IPS-15b (cell line): Measurements from ENCODE around the gene CYBA.

Experiments
- H3K27me3 ChIP-seq: one replicate; pipeline ENCODE4 v1.6.1; 2013; ENCODE audit warnings: low read length; ENCODE audit not compliant: control insufficient read depth, insufficient read depth
- H3K36me3 ChIP-seq: one replicate; pipeline ENCODE4 v1.6.1; 2013; ENCODE audit warnings: low read length; ENCODE audit not compliant: control insufficient read depth, insufficient read depth
- H3K4me1 ChIP-seq: one replicate; pipeline ENCODE4 v1.6.1; 2013; ENCODE audit warnings: mild to moderate bottlenecking, low read length; ENCODE audit not compliant: control insufficient read depth, insufficient read depth
- H3K4me3 ChIP-seq: one replicate; pipeline ENCODE4 v1.5.1; 2013; ENCODE audit warnings: low read depth, low read length
- H3K9ac ChIP-seq: one replicate; pipeline ENCODE4 v1.6.1; 2013; ENCODE audit warnings: low read depth, mild to moderate bottlenecking, low read length
- H3K9me3 ChIP-seq: one replicate; pipeline ENCODE4 v1.6.1; 2013; ENCODE audit warnings: mild to moderate bottlenecking, low read length; ENCODE audit not compliant: control insufficient read depth, insufficient read depth

Gene CYBA

GRCh38 chr16:88650749-88651275, at the start of gene CYBA:
CYBA (minus strand) TSS chr16:88651053; CDS start chr16:88651013, 40 bp downstream.
- peak within 1 kb of the TSS; percentile 91 for H3K9ac ChIP-seq

GRCh38 chr16:88700322-88700635, 49.4 kb upstream of the CYBA start:
- no peak overlapping the region for H3K4me3 ChIP-seq
- no peaks in the 10 kb centered on the region for H3K27me3 ChIP-seq
- H3K36me3 ChIP-seq, result peaks cover 24% of the 10 kb centered on the region
- no peak overlapping the region for H3K9ac ChIP-seq
- no peaks in the 10 kb centered on the region for H3K4me1 ChIP-seq
- no peaks in the 10 kb centered on the region for H3K9me3 ChIP-seq

More at GRCh38 chr16:88650749-88651275, at the start of gene CYBA:
- Histone ChIP-seq H3K9me3 (no peaks in the 10 kb centered on the region), H3K4me3 (peak within 1 kb of the TSS; percentile 88), H3K27me3 (no peaks in the 10 kb centered on the region), H3K4me1 (peaks cover 4% of the 10 kb centered on the region), H3K36me3 (peaks cover 22% of the 10 kb centered on the region)

GRCh38 chr16:88699180-88699579, 48.3 kb upstream of the CYBA start:
- Histone ChIP-seq H3K4me1 (no peaks in the 10 kb centered on the region), H3K9ac (no peak overlapping the region), H3K4me3 (no peak overlapping the region), H3K36me3 (peaks cover 24% of the 10 kb centered on the region), H3K27me3 (no peaks in the 10 kb centered on the region), H3K9me3 (no peaks in the 10 kb centered on the region)

GRCh38 chr16:88698646-88699045, 47.8 kb upstream of the CYBA start:
- H3K9me3 ChIP-seq, result no peaks in the 10 kb centered on the region
- H3K36me3 ChIP-seq, result peaks cover 24% of the 10 kb centered on the region
- H3K9ac ChIP-seq, result no peak overlapping the region
- no peaks in the 10 kb centered on the region for H3K27me3 ChIP-seq
- H3K4me1 ChIP-seq, result no peaks in the 10 kb centered on the region
- H3K4me3 ChIP-seq, result no peak overlapping the region

- Histone ChIP-seq H3K4me1 (no peaks in the 10 kb centered on the region), H3K36me3 (peaks cover 24% of the 10 kb centered on the region), H3K4me3 (no peak overlapping the region), H3K9ac (no peak overlapping the region), H3K27me3 (no peaks in the 10 kb centered on the region), H3K9me3 (no peaks in the 10 kb centered on the region)
These were observed 47.2 kb upstream of the CYBA start for GRCh38 chr16:88697831-88698615.

GRCh38 chr16:88697116-88697830, 46.4 kb upstream of the CYBA start:
- H3K9me3 ChIP-seq, result no peaks in the 10 kb centered on the region

GRCh38 chr16:88696441-88696840, 45.6 kb upstream of the CYBA start:
- peaks cover 24% of the 10 kb centered on the region for H3K36me3 ChIP-seq
- no peak overlapping the region for H3K4me3 ChIP-seq
- no peaks in the 10 kb centered on the region for H3K9me3 ChIP-seq
- no peaks in the 10 kb centered on the region for H3K4me1 ChIP-seq
- no peak overlapping the region for H3K9ac ChIP-seq
- H3K27me3 ChIP-seq, result no peaks in the 10 kb centered on the region

More at GRCh38 chr16:88697116-88697830, 46.4 kb upstream of the CYBA start:
- H3K9ac ChIP-seq, result no peak overlapping the region
- no peaks in the 10 kb centered on the region for H3K27me3 ChIP-seq
- H3K4me1 ChIP-seq, result no peaks in the 10 kb centered on the region
- no peak overlapping the region for H3K4me3 ChIP-seq
- peaks cover 24% of the 10 kb centered on the region for H3K36me3 ChIP-seq

GRCh38 chr16:88695753-88696152, 44.9 kb upstream of the CYBA start:
- H3K4me1 ChIP-seq, result no peaks in the 10 kb centered on the region
- H3K27me3 ChIP-seq, result no peaks in the 10 kb centered on the region

GRCh38 chr16:88695218-88695617, 44.4 kb upstream of the CYBA start:
- Histone ChIP-seq H3K9ac (no peak overlapping the region), H3K36me3 (peaks cover 19% of the 10 kb centered on the region), H3K4me1 (no peaks in the 10 kb centered on the region), H3K9me3 (no peaks in the 10 kb centered on the region), H3K4me3 (no peak overlapping the region), H3K27me3 (no peaks in the 10 kb centered on the region)

More at GRCh38 chr16:88695753-88696152, 44.9 kb upstream of the CYBA start:
- Histone ChIP-seq H3K9ac (no peak overlapping the region), H3K4me3 (no peak overlapping the region), H3K36me3 (peaks cover 23% of the 10 kb centered on the region), H3K9me3 (no peaks in the 10 kb centered on the region)

- Histone ChIP-seq H3K9ac (no peak overlapping the region), H3K4me3 (no peak overlapping the region), H3K4me1 (no peaks in the 10 kb centered on the region), H3K9me3 (no peaks in the 10 kb centered on the region), H3K27me3 (no peaks in the 10 kb centered on the region), H3K36me3 (peaks cover 15% of the 10 kb centered on the region)
These were observed 43.6 kb upstream of the CYBA start for GRCh38 chr16:88694221-88695087.

- H3K27me3 ChIP-seq, result peaks cover 2% of the 10 kb centered on the region
- peaks cover 13% of the 10 kb centered on the region for H3K36me3 ChIP-seq
- H3K4me3 ChIP-seq, result no peak overlapping the region
- H3K4me1 ChIP-seq, result peaks cover 2% of the 10 kb centered on the region
- no peak overlapping the region for H3K9ac ChIP-seq
- no peaks in the 10 kb centered on the region for H3K9me3 ChIP-seq
These were observed 42.7 kb upstream of the CYBA start for GRCh38 chr16:88693420-88694177.
